ENCODE results near the gene KIAA0232.

DNA sequence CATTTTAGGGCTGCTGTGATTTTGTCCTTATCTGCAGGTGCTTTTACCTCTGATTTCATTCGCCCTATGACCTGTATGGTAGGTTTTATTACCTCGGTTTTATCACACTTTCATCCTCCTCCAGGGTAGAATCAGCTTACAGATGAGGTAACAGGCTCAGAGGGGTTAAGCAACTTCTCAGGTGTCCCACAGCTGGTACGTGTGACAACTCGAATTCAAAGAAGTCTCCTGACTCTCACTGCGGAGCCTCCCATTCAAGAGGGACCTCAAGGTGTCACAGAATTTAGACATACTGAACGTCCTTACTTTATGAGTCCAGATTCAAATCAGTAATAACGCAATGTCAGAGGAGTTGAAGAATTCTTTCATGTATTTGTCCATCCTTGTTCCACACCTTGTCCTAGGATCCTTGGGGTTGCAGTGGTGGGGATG is 12.5 kb upstream of the KIAA0232 start:
- TF ChIP-seq POLR2AphosphoS5 (IDR thresholded peaks at IDR 0.05; ENCODE audit: low read depth, low read length) = no peak
- TF ChIP-seq POLR2A (IDR thresholded peaks at IDR 0.05; ENCODE audit: low read depth, low read length) = no peak
- no peak for TF ChIP-seq TAF1 (IDR thresholded peaks at IDR 0.05; ENCODE audit: low read depth, low read length)
- no peak for TF ChIP-seq SPI1 (IDR thresholded peaks at IDR 0.05; ENCODE audit: low read depth, low read length)

All from GM12891 (cell line).